Measurements from ENCODE around the gene ANAPC13.

The ANAPC13 gene

GRCh38 chr3:134482622-134483021 lies 3.2 kb downstream of the ANAPC13 start:
- DNase-seq = no peak
- H3K9me3 ChIP-seq (ENCODE audit: severe bottlenecking) = no peaks in the 10 kb centered on the region
- peaks cover 59% of the 10 kb centered on the region for H3K36me3 ChIP-seq
- TF ChIP-seq CTCF (IDR thresholded peaks at IDR 0.05; ENCODE audit: low read depth, low read length) = no peak
- H3K27me3 ChIP-seq (ENCODE audit: insufficient read depth, low read depth, severe bottlenecking) = no peaks in the 10 kb centered on the region
- H3K4me3 ChIP-seq (ENCODE audit: low read depth, low read length) = no peak overlapping the region
- no peak overlapping the region for H3K27ac ChIP-seq

GRCh38 chr3:134481166-134481565 lies 4.6 kb downstream of the ANAPC13 start:
- no peaks in the 10 kb centered on the region for H3K27me3 ChIP-seq (ENCODE audit: insufficient read depth, low read depth, severe bottlenecking)
- no peak for TF ChIP-seq CTCF (IDR thresholded peaks at IDR 0.05; ENCODE audit: low read depth, low read length)
- H3K36me3 ChIP-seq = peaks cover 67% of the 10 kb centered on the region
- no peak for DNase-seq
- H3K9me3 ChIP-seq (ENCODE audit: severe bottlenecking) = no peaks in the 10 kb centered on the region
- H3K27ac ChIP-seq = no peak overlapping the region
- no peak overlapping the region for H3K4me3 ChIP-seq (ENCODE audit: low read depth, low read length)

- Histone ChIP-seq H3K27me3 (ENCODE audit: insufficient read depth, low read depth, severe bottlenecking) (no peaks in the 10 kb centered on the region), H3K27ac (no peak overlapping the region), H3K36me3 (peaks cover 64% of the 10 kb centered on the region), H3K4me3 (ENCODE audit: low read depth, low read length) (no peak overlapping the region), H3K9me3 (ENCODE audit: severe bottlenecking) (no peaks in the 10 kb centered on the region)
- TF ChIP-seq CTCF (IDR thresholded peaks at IDR 0.05; ENCODE audit: low read depth, low read length) = no peak
- no peak for DNase-seq
Measured at GRCh38 chr3:134480546-134480945, 5.2 kb downstream of the ANAPC13 start.

- Histone ChIP-seq H3K27me3 (ENCODE audit: insufficient read depth, low read depth, severe bottlenecking) (no peaks in the 10 kb centered on the region), H3K4me3 (ENCODE audit: low read depth, low read length) (no peak overlapping the region), H3K36me3 (peaks cover 60% of the 10 kb centered on the region), H3K27ac (no peak overlapping the region), H3K9me3 (ENCODE audit: severe bottlenecking) (no peaks in the 10 kb centered on the region)
- TF ChIP-seq CTCF (IDR thresholded peaks at IDR 0.05; ENCODE audit: low read depth, low read length) = no peak
- no peak for DNase-seq
Measured at GRCh38 chr3:134477938-134478337, 7.8 kb downstream of the ANAPC13 start.

- Histone ChIP-seq H3K27ac (no peak overlapping the region), H3K27me3 (ENCODE audit: insufficient read depth, low read depth, severe bottlenecking) (no peaks in the 10 kb centered on the region), H3K36me3 (peaks cover 52% of the 10 kb centered on the region), H3K9me3 (ENCODE audit: severe bottlenecking) (no peaks in the 10 kb centered on the region), H3K4me3 (ENCODE audit: low read depth, low read length) (no peak overlapping the region)
- DNase-seq = no peak
- no peak for TF ChIP-seq CTCF (IDR thresholded peaks at IDR 0.05; ENCODE audit: low read depth, low read length)
Measured at GRCh38 chr3:134477002-134477401, 8.8 kb downstream of the ANAPC13 start.

GRCh38 chr3:134476306-134476705 lies 9.5 kb downstream of the ANAPC13 start:
- H3K4me3 ChIP-seq (ENCODE audit: low read depth, low read length) = no peak overlapping the region
- no peaks in the 10 kb centered on the region for H3K9me3 ChIP-seq (ENCODE audit: severe bottlenecking)
- no peak for DNase-seq
- no peak overlapping the region for H3K27ac ChIP-seq
- peaks cover 45% of the 10 kb centered on the region for H3K36me3 ChIP-seq
- no peak for TF ChIP-seq CTCF (IDR thresholded peaks at IDR 0.05; ENCODE audit: low read depth, low read length)
- no peaks in the 10 kb centered on the region for H3K27me3 ChIP-seq (ENCODE audit: insufficient read depth, low read depth, severe bottlenecking)
